HG02678 (cell line): Measurements from ENCODE around the gene DGKZ.
"Not testable (repeated sequence)": the region's sequence is repeated elsewhere in the genome, so short reads cannot be mapped to it uniquely, and the experiment has no call there.

Source experiments
- ATAC-seq: cut with Tn5 transposase; IDR thresholded peaks from one replicate; pipeline ENCODE4 v1.9.1; 2021; ENCODE audit warnings: mild to moderate bottlenecking, moderate library complexity; ENCODE audit not compliant: unreplicated experiment

The DGKZ gene, protein sequence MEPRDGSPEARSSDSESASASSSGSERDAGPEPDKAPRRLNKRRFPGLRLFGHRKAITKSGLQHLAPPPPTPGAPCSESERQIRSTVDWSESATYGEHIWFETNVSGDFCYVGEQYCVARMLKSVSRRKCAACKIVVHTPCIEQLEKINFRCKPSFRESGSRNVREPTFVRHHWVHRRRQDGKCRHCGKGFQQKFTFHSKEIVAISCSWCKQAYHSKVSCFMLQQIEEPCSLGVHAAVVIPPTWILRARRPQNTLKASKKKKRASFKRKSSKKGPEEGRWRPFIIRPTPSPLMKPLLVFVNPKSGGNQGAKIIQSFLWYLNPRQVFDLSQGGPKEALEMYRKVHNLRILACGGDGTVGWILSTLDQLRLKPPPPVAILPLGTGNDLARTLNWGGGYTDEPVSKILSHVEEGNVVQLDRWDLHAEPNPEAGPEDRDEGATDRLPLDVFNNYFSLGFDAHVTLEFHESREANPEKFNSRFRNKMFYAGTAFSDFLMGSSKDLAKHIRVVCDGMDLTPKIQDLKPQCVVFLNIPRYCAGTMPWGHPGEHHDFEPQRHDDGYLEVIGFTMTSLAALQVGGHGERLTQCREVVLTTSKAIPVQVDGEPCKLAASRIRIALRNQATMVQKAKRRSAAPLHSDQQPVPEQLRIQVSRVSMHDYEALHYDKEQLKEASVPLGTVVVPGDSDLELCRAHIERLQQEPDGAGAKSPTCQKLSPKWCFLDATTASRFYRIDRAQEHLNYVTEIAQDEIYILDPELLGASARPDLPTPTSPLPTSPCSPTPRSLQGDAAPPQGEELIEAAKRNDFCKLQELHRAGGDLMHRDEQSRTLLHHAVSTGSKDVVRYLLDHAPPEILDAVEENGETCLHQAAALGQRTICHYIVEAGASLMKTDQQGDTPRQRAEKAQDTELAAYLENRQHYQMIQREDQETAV

DNA sequence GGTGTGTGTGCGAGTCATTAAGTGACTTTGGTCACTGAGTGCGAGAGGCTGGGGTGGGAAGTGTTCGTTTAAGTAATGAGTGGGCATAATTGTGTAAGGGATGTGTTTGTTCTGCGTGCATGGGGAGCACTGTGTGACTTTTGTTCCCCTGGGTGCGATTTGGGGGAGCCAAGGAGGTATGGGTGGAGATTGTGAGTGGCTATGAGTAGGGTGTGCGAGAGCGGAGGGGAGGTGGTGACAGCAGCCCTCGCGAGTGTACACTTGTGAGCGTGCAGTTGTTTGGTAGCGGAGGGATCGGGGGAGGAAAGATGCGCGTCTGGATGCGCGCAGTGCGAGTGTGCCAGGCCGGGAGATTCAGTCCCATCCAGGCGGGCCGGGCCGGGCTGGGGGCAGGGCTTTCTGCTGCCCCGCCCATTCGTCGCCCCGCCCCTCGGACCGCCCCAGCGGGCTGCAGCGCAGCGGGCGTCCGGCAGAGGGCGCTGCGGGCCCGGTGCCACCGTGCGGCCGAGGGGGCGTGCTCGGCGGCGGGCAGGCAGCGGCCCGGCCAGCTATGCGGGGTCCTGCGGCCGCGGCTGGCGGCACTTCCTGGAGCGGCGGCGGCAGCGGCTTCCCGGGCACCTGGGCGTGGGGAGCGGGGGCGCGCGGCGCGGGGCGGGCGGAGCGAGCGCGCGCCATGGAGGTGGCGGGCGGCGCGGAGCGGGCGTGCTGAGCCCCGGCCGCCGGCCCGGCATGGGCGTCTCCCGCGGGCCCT is at the start of gene DGKZ:
DGKZ (plus strand) TSS at position 578 of the 751 bp plus-strand sequence. CDS start 197 bp downstream, outside the sequence.
- peak; percentile 66 for ATAC-seq

DNA sequence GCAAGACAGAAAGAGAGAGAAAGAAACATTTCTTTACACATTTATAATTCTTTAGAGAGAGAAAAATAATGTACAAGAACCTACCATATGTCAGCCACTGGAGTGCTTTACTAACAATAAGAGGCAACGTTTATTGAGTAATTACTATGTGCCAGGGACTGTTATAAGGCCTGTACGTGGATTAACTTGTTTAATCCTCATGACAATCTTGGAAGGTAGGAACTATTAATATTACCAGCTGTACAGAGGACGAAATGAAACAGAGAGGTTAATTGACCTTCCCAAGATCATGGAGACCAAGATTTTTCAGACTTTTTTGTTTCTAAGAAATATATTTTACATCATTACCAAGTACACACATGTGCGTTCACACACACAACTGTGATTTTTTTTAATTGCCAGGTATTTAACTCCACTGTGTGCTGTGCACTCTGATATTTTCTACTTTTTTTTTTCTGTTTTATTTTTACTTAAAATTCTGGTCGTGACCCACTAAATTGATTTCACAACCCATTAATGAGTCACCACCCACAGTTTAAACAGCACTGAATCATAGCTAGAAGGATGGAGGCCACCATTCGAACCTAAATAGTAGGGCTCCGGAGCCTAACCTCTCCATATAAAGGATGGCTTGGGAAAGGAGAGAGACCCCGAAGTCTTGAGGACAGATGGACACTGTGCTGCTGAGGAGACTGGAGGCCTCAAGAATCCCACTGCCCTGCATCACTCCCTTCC is 48.4 kb upstream of the DGKZ start:
- no peak for ATAC-seq

DNA sequence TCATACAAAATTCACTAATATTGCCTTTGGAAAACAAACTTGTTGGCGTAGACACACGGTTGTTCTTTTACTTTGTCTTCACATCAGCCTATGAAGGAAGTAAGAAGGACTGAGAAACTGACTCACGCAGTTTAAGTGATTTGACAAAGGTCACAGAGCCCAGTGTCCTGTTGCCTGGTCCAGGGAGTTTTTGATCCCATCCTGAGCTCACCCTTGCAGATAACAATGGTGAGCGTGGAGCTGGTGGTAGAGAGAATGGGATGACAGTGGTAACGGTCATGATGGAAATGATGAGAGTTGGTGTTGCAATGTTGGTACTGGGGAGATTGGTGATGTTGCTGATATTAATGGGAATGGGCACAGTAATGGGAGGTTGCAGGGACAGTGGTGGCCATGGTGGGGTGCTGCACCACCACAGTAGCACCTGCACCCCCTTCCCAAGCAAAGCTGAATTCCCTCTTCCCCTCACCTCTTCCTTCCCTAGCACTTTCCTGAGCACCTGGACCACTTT is 47.8 kb upstream of the DGKZ start:
- ATAC-seq, result no peak

DNA sequence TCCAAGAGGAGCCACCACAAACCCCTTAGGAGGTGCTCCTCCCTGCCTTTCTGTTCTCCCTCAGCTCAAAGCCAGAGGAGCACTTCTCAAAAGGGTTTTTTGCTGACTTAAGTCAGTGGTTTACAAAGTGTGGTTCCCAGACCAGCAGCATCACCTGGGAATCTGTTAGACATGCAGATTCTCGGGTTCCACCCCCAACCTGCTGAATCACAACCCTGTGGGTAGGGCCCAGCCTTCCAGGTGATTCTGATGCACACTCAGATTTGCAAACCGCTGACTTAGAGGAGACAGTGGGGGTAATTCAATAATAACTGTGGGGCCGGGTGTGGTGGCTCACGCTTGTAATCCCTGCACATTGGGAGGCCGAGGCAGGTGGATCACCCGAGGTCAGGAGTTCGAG is 47.0 kb upstream of the DGKZ start:
- ATAC-seq, result no peak

DNA sequence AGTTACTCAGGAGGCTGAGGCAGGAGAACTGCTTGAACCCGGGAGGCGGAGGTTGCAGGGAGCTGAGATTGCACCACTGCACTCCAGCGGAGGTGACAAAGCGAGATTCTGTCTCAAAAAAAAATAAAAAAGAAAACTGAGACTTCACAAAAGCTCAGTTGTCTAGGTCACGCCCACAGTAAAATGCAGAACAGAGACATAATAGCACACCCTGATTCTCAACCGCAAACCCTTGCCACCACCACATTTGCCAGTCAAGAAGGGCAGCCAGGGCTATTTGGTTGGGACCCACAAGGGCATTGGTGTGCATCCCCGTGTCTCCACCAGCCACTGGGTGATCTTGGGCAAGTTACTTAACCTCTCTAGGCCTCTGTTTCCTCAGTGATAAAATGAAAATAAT is 44.4 kb upstream of the DGKZ start:
- ATAC-seq, result peak; percentile 89

DNA sequence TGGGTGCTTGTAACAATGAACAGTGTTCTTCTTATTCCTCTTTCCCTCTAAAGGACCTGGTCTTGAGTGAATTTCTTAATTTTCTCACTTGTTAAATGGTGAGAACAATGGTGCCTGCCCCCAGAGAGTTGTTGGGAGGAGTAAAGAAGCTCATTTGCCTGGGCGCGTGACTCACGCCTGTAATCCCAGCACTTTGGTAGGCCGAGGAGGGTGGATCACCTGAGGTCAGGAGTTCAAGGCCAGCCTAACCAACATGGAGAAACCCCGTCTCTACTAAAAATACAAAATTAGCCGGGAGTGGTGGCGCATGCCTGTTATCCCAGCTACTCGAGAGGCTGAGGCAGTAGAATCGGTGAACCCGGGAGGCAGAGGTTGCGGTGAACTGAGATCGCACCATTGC is 43.2 kb upstream of the DGKZ start:
- ATAC-seq, result not testable (repeated sequence)

DNA sequence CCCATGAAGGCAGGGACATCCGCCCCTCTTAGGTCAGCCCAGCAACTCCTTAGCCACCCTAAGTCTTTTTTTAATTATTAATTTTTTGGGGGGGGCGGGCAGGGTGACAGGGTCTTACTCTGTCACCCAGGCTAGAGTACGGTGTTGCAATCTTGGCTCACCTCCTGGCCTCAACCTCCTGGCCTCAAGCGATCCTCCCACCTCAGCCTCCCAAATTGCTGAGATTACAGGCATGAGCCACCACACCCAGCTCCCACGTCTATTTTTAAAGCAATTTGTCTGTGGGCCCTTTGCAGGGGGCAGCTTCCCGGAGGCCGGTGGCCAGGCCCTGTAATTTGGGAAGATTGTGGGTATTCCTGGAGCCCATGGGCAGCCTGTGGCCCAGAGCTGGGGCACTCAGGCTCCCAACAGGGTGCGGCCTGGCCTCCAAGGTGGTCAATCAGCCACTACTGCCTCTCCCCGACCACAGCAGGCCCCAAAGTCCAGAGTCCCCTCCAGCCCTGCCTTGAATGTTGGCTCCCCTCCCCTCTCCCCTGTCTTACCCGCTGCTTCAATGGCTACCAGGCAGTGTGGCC is 42.6 kb upstream of the DGKZ start:
- no peak for ATAC-seq

DNA sequence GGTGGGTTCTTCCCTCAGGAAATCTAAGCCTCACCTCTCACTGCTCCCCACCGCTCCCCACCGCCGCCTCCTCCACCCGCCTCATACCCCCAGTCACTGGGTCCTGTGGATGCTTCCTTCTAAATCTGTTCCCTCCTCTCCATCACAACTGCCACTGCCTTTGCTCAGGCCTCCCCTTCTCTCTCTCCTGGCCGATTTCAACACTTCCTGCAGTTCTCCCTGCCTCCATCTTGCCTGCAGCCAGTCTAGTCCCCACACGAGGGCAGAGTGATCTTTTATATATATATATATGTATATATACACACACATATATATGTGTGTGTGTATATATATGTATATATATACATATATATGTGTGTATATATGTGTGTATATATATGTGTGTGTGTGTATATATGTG is 42.0 kb upstream of the DGKZ start:
- ATAC-seq, result no peak

DNA sequence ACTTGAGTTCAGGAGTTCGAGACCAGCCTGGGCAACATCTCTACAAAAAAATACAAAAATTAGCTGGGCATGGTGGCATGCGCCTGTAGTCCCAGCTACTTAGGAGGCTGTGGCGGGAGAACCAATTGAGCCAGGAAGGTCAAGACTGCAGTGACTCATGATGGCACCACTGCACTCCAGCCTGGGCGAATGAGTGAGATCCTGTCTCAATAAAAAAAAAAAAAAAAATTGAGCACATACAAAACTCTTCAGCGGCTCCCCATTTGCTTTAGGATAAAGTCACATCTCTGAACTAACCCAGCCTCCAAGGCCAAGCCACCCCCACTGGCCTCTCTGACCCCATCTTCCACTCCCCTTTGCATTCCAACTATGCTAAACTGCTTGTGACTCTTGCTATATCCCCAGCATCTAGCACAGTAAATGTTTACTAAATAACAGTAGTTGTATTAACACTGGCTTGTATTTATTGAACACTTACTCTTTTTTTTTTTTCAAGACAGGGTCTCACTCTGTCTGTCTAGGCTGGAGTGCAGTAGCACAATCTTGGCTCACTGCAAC is 40.9 kb upstream of the DGKZ start:
- ATAC-seq, result no peak

DNA sequence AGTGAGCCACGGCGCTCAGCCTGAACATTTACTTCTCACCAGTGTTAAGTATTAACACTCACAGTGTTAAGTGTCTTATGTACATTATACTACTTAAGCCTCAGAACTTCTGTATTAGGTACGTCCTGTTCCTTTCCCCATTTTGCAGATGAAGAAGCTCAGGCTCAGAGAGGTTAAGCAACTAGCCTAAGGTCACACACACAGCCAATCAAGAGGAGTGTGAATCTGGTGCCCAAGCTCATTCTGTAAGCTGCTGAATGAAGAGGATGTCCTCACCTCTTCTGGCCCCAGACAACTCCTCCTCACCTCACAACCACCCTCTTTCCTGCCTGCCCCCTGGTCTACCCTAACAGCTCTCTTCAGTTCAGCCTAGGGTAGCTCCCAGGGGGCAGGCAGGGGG is 39.9 kb upstream of the DGKZ start:
- ATAC-seq, result no peak

DNA sequence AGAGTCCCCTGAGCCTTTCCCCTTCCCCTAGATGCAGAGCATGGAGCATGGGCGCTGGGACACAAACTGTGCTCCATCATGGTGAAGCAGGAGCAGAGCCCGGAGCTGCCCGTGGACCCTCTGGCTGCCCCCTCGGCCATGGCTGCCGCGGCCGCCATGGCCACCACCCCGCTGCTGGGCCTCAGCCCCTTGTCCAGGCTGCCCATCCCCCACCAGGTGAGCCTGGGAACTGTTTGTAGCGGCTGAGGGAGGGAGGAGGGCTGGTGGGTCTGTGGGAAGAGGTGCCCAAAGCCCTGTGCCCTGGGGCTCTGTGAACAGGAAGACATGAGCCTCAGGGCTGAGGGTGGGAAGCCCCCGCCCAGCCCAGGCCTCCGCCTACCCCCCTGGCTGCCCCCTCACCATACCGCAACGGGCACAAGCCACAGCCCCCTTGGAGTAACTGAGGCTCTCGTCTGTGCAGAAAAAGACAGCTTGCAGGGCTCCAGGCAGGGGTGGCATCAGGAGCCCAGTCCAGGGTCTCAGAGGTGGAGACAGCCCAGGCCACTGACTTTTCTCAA is 39.4 kb upstream of the DGKZ start:
- ATAC-seq, result no peak

DNA sequence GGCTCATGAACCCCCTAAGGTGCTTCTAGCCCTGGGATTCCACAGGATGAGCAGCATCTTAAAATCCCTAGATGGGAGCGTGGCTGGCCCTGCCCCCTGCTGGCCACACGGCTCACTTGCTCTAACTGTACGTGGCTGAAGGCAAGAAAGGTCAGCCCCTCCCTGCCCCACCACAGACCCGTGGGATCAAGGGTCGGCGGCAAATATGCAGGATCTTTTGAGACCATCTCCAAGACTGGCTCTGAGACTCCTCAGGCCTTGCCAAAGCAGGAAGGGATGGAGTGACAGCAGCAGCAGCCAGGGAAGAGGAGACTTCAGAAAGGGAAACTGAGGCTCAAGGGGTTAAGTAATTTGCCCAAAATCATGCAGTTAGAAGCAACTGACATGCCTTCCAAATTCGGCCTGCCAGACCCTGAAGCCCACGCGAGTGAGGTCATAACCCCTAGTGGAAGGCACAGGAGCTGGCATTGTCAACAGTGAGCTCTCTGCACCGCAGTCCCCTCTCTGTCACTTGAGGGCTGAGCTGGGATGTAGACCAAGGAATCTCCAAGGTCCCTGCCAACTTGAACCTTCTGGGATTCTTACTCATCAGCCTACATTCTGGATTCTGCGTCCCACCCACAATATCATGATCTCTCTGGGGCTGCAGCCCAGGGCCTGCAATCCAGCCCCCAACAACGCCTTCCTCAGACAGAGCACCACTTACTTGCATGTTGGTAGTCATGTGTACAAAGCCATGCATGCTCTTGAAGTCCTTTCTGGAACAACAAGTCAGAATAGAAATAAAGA is 38.4 kb upstream of the DGKZ start:
- ATAC-seq, result peak; percentile 60

DNA sequence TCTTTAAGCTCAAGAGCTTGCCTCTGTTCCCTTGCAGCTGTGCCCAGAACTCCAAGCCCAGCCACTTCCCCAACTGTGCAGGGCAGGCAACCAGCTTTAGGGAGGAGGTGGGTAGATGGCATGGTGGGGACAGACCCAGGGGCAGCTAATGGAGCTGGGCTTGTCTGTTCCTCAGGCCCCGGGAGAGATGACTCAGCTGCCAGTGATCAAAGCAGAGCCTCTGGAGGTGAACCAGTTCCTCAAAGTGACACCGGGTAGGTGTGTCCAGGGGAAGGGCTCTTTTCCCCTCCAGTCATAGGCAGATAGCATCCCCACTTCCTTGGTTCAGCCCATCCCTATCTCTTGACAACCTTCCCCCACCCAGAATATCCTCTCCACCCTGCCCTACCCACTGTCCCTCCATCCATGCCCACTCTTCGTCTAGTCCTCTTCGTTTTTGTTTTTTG is 37.4 kb upstream of the DGKZ start:
- no peak for ATAC-seq

DNA sequence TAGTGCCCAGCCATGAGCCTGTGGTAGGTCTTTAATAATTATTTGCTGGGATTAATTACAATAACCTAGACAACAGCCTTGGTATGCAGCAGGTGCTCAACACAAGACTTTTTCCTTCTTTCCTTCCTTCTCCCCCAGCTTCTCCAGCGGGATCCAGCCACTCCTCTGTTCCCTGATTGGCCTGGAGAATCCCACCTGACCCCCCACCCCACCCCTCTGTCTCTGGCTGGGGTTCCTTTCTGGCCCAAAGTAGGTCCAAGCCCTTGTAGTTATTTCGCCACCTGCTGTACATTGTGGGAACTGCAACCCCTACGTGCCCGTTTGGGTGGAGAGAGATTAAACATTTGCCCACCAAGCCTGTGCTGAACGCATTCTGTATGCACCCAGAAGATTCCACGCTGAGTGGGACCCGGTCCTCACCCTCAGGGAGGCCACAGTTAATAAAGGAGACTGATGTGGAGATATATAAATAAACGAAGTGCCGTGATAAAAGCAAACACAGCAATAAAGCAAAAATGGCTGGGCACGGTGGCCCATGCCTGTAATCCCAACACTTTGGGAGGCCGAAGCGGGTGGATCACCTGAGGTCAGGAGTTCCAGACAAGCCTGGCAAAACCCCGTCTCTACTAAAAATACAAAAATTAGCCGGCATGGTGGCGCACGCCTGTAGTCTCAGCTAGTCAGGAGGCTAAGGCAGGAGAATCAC is 32.1 kb upstream of the DGKZ start:
- no peak for ATAC-seq

DNA sequence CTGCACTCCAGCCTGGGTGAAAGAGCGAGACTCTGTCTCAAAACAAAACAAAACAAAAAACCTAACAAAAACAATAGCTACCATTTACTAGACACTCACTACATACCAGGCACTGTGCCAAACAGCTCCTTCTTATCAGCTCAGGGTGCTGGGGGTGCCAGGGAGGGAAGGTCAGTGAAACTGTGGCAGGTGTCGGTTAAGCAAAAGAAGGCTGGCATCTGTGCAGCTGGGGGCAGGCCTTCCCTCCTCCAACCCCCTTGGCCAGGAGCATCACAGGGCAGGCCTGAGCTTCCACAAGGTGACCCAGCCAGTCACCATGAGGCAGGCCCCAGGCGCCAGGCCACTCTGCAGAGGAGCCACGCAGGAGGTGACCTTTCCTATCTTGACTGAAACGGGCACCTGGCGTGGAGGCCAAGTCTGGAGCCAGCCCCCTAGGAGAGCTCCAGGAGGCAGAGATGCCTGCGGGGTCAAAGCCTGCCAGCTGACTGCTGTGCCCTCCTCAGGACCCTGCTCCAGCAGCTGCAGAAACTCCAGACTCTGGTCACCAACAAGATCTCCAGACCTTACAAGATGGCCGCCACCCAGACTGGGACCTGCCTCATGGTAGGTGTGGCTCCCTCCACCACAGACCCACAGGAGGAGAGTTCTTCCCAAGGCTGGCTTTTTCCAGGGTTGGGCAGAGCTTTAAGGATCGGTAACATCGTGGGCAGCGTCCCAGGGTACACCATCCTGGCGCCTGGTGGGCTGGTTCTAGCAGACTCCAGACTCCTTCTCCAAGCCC is 31.3 kb upstream of the DGKZ start:
- ATAC-seq, result no peak

DNA sequence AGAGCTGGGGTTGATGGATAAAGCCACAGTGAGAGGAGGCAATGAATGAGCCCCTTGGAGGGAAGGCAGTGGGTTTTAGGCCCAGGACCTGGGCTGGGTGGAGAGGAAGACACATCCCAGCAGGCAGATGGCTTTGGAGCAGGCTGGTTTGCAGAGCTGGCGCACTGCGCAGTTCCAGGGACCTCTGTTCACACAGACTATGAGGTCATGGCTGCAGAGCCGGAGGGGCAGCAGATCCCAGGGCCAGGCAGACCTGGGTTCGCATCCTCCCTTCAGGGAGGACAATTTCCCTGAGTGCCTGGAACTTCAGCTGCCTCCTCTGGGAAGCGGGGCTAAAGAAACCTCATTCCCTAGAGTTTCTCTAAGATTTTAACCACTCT is 28.2 kb upstream of the DGKZ start:
- no peak for ATAC-seq

DNA sequence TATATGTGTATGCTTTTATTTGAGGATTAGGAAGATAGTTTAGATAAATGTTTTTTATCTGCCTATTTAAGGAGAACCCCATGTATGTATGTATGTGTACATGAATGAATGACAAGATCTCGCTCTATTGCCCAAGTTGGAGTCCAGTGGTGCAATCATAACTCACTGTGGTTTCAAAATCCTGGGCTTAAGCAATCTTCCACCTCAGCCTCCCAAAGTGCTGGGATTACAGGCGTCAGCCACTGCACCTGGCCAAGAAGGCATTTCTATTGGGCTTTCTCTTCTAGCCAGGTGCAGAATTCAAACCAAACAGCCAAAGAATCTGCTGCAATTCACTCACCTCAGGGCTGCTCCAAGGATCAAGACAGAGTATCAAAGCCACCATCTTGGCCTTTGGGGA is 25.5 kb upstream of the DGKZ start:
- no peak for ATAC-seq
